ENCODE data around the gene KRTAP10-9. TPM values are rescaled to one million over a fixed set of nuclear protein-coding genes. Genes with fewer than 3 reads are reported as not detected.

The KRTAP10-9 gene
- total and polyA plus RNA-seq, 7 experiments from 2014 or later, result not detected

- CTCF ChIA-PET, result no interaction called here
- no peak overlapping the region for H3K27ac ChIP-seq (ENCODE audit: low read depth, low read length)
- H3K27me3 Mint-ChIP-seq, result peaks cover 0 to 25% (median 4%) of the 10 kb centered on the region in 5 donors
- no peaks in the 10 kb centered on the region for H3K4me1 ChIP-seq (ENCODE audit: control insufficient read depth in 2 of 2, insufficient read depth in 2 of 2, low read length in 2 of 2)
- no peak overlapping the region for H3K4me3 ChIP-seq (ENCODE audit: low read length)
- H3K27me3 ChIP-seq (ENCODE audit: control insufficient read depth in 2 of 2, insufficient read depth in 2 of 2, low read length in 2 of 2), result no peaks in the 10 kb centered on the region
- no peak overlapping the region for H3K4me3 Mint-ChIP-seq
- no peaks in the 10 kb centered on the region for H3K9me3 ChIP-seq (ENCODE audit: control insufficient read depth in 2 of 3, low read length in 3 of 3)
- peak overlapping the region in 2 of 9 donors; percentile 9 to 70 for H3K27ac Mint-ChIP-seq
- no peak for DNase-seq
- POLR2A ChIA-PET, result no interaction called here
- intact Hi-C loops (cut with micrococcal nuclease), result no loop called here
- peaks cover 0 to 6% (median 2%) of the 10 kb centered on the region in 7 donors for H3K4me1 Mint-ChIP-seq
- H3K36me3 ChIP-seq (ENCODE audit: control insufficient read depth in 2 of 3, insufficient read depth in 3 of 3, low read length in 3 of 3), result no peaks in the 10 kb centered on the region
- ATAC-seq, result no peak
- H3K36me3 Mint-ChIP-seq, result peaks cover 0 to 6% (median 0%) of the 10 kb centered on the region in 5 donors
- H3K9me3 Mint-ChIP-seq, result peaks cover 2 to 9% (median 4%) of the 10 kb centered on the region in 11 donors
Observed at GRCh38 chr21:44593598-44594405, 33.1 kb upstream of the KRTAP10-9 start.

GRCh38 chr21:44594406-44594916 lies 32.4 kb upstream of the KRTAP10-9 start:
- Histone ChIP-seq H3K27ac (ENCODE audit: low read depth, low read length) (no peak overlapping the region), H3K27me3 (ENCODE audit: control insufficient read depth in 2 of 2, insufficient read depth in 2 of 2, low read length in 2 of 2) (no peaks in the 10 kb centered on the region), H3K9me3 (ENCODE audit: control insufficient read depth in 2 of 3, low read length in 3 of 3) (no peaks in the 10 kb centered on the region), H3K4me1 (ENCODE audit: control insufficient read depth in 2 of 2, insufficient read depth in 2 of 2, low read length in 2 of 2) (no peaks in the 10 kb centered on the region), H3K4me3 (ENCODE audit: low read length) (no peak overlapping the region), H3K36me3 (ENCODE audit: control insufficient read depth in 2 of 3, insufficient read depth in 3 of 3, low read length in 3 of 3) (no peaks in the 10 kb centered on the region)
- CTCF ChIA-PET, result no interaction called here
- ATAC-seq, result no peak
- DNase-seq, result no peak
- intact Hi-C loops (cut with micrococcal nuclease), result no loop called here
- POLR2A ChIA-PET, result interaction anchor here (1.4 kb wide), 1 partner anchor 64 kb away, joined by 5 read pairs; the partner anchor contains the start of gene KRTAP12-3
- H3K9me3 Mint-ChIP-seq, result peaks cover 2 to 12% (median 5%) of the 10 kb centered on the region in 11 donors
- H3K36me3 Mint-ChIP-seq, result peaks cover 0 to 7% (median 0%) of the 10 kb centered on the region in 5 donors
- H3K27me3 Mint-ChIP-seq, result peaks cover 0 to 24% (median 2%) of the 10 kb centered on the region in 5 donors
- peaks cover 0 to 6% (median 2%) of the 10 kb centered on the region in 7 donors for H3K4me1 Mint-ChIP-seq
- no peak overlapping the region for H3K4me3 Mint-ChIP-seq
- peak overlapping the region in 1 of 9 donors; percentile 39 for H3K27ac Mint-ChIP-seq

- CTCF ChIA-PET, result no interaction called here
- peak overlapping the region in 2 of 9 donors; percentile 2 to 13 for H3K27ac Mint-ChIP-seq
- Histone ChIP-seq H3K4me1 (ENCODE audit: control insufficient read depth in 2 of 2, insufficient read depth in 2 of 2, low read length in 2 of 2) (no peaks in the 10 kb centered on the region), H3K4me3 (ENCODE audit: low read length) (no peak overlapping the region), H3K27ac (ENCODE audit: low read depth, low read length) (no peak overlapping the region), H3K27me3 (ENCODE audit: control insufficient read depth in 2 of 2, insufficient read depth in 2 of 2, low read length in 2 of 2) (no peaks in the 10 kb centered on the region), H3K9me3 (ENCODE audit: control insufficient read depth in 2 of 3, low read length in 3 of 3) (no peaks in the 10 kb centered on the region), H3K36me3 (ENCODE audit: control insufficient read depth in 2 of 3, insufficient read depth in 3 of 3, low read length in 3 of 3) (no peaks in the 10 kb centered on the region)
- peaks cover 0 to 18% (median 0%) of the 10 kb centered on the region in 5 donors for H3K27me3 Mint-ChIP-seq
- POLR2A ChIA-PET, result interaction anchor here (0.8 to 1.4 kb wide), 2 partner anchors 16 to 62 kb away, joined by 3 to 5 read pairs; partner anchors contain the start of gene KRTAP12-3
- no peak for DNase-seq
- H3K4me1 Mint-ChIP-seq, result peaks cover 0 to 6% (median 2%) of the 10 kb centered on the region in 7 donors
- no peak for ATAC-seq
- H3K9me3 Mint-ChIP-seq, result peaks cover 2 to 12% (median 5%) of the 10 kb centered on the region in 11 donors
- H3K36me3 Mint-ChIP-seq, result peaks cover 0 to 7% (median 0%) of the 10 kb centered on the region in 5 donors
- no peak overlapping the region for H3K4me3 Mint-ChIP-seq
- intact Hi-C loops (cut with micrococcal nuclease), result no loop called here
Observed at GRCh38 chr21:44595524-44595923, 31.4 kb upstream of the KRTAP10-9 start.

GRCh38 chr21:44596068-44596725 lies 30.7 kb upstream of the KRTAP10-9 start:
- H3K36me3 Mint-ChIP-seq, result peaks cover 0 to 7% (median 0%) of the 10 kb centered on the region in 5 donors
- no peak for ATAC-seq
- CTCF ChIA-PET, result no interaction called here
- no peak overlapping the region for H3K4me3 Mint-ChIP-seq
- peaks cover 0 to 6% (median 2%) of the 10 kb centered on the region in 7 donors for H3K4me1 Mint-ChIP-seq
- Histone ChIP-seq H3K36me3 (ENCODE audit: control insufficient read depth in 2 of 3, insufficient read depth in 3 of 3, low read length in 3 of 3) (no peaks in the 10 kb centered on the region), H3K27me3 (ENCODE audit: control insufficient read depth in 2 of 2, insufficient read depth in 2 of 2, low read length in 2 of 2) (no peaks in the 10 kb centered on the region), H3K4me1 (ENCODE audit: control insufficient read depth in 2 of 2, insufficient read depth in 2 of 2, low read length in 2 of 2) (no peaks in the 10 kb centered on the region), H3K27ac (ENCODE audit: low read depth, low read length) (no peak overlapping the region), H3K9me3 (ENCODE audit: control insufficient read depth in 2 of 3, low read length in 3 of 3) (no peaks in the 10 kb centered on the region), H3K4me3 (ENCODE audit: low read length) (no peak overlapping the region)
- peaks cover 2 to 12% (median 5%) of the 10 kb centered on the region in 11 donors for H3K9me3 Mint-ChIP-seq
- peak overlapping the region in 2 of 9 donors; percentile 1 to 24 for H3K27ac Mint-ChIP-seq
- H3K27me3 Mint-ChIP-seq, result peaks cover 0 to 18% (median 0%) of the 10 kb centered on the region in 5 donors
- intact Hi-C loops (cut with micrococcal nuclease), result no loop called here
- no peak for DNase-seq
- POLR2A ChIA-PET, result interaction anchor here (0.8 to 1.4 kb wide), 2 partner anchors 62 to 98 kb away, joined by 3 to 5 read pairs; partner anchors contain the start of gene KRTAP12-3

- ATAC-seq, result no peak
- H3K27ac ChIP-seq (ENCODE audit: low read depth, low read length), result no peak overlapping the region
- Mint-ChIP-seq H3K27ac (no peak overlapping the region), H3K9me3 (peaks cover 2 to 12% (median 5%) of the 10 kb centered on the region in 11 donors), H3K27me3 (peaks cover 0 to 17% (median 0%) of the 10 kb centered on the region in 5 donors), H3K36me3 (peaks cover 0 to 7% (median 0%) of the 10 kb centered on the region in 5 donors), H3K4me1 (peaks cover 0 to 6% (median 3%) of the 10 kb centered on the region in 7 donors), H3K4me3 (no peak overlapping the region)
- DNase-seq, result no peak
- H3K27me3 ChIP-seq (ENCODE audit: control insufficient read depth in 2 of 2, insufficient read depth in 2 of 2, low read length in 2 of 2), result no peaks in the 10 kb centered on the region
- H3K4me3 ChIP-seq (ENCODE audit: low read length), result no peak overlapping the region
- no peaks in the 10 kb centered on the region for H3K9me3 ChIP-seq (ENCODE audit: control insufficient read depth in 2 of 3, low read length in 3 of 3)
- intact Hi-C loops (cut with micrococcal nuclease), result no loop called here
- CTCF ChIA-PET, result no interaction called here
- no peaks in the 10 kb centered on the region for H3K36me3 ChIP-seq (ENCODE audit: control insufficient read depth in 2 of 3, insufficient read depth in 3 of 3, low read length in 3 of 3)
- no peaks in the 10 kb centered on the region for H3K4me1 ChIP-seq (ENCODE audit: control insufficient read depth in 2 of 2, insufficient read depth in 2 of 2, low read length in 2 of 2)
- POLR2A ChIA-PET, result no interaction called here
Observed at GRCh38 chr21:44598061-44598460, 28.8 kb upstream of the KRTAP10-9 start.

GRCh38 chr21:44599264-44600029 lies 27.4 kb upstream of the KRTAP10-9 start:
- Histone ChIP-seq H3K4me3 (ENCODE audit: low read length) (no peak overlapping the region), H3K36me3 (ENCODE audit: control insufficient read depth in 2 of 3, insufficient read depth in 3 of 3, low read length in 3 of 3) (no peaks in the 10 kb centered on the region), H3K4me1 (ENCODE audit: control insufficient read depth in 2 of 2, insufficient read depth in 2 of 2, low read length in 2 of 2) (no peaks in the 10 kb centered on the region), H3K27me3 (ENCODE audit: control insufficient read depth in 2 of 2, insufficient read depth in 2 of 2, low read length in 2 of 2) (no peaks in the 10 kb centered on the region), H3K9me3 (ENCODE audit: control insufficient read depth in 2 of 3, low read length in 3 of 3) (no peaks in the 10 kb centered on the region), H3K27ac (ENCODE audit: low read depth, low read length) (no peak overlapping the region)
- intact Hi-C loops (cut with micrococcal nuclease), result no loop called here
- peaks cover 0 to 7% (median 0%) of the 10 kb centered on the region in 5 donors for H3K36me3 Mint-ChIP-seq
- peaks cover 0 to 6% (median 4%) of the 10 kb centered on the region in 7 donors for H3K4me1 Mint-ChIP-seq
- peaks cover 2 to 12% (median 5%) of the 10 kb centered on the region in 11 donors for H3K9me3 Mint-ChIP-seq
- DNase-seq (no peak), ATAC-seq (no peak)
- POLR2A ChIA-PET, result no interaction called here
- H3K27me3 Mint-ChIP-seq, result peaks cover 0 to 18% (median 0%) of the 10 kb centered on the region in 5 donors
- no peak overlapping the region for H3K4me3 Mint-ChIP-seq
- CTCF ChIA-PET, result interaction anchor here (0.6 kb wide), 1 partner anchor 16 kb away, joined by 3 read pairs; no protein-coding TSS in a partner anchor
- H3K27ac Mint-ChIP-seq, result no peak overlapping the region

All from naive thymus-derived CD4-positive, alpha-beta T cell (primary cell).